Sigmoid colon (tissue), 4 donors: ENCODE measurements around the gene WDHD1.

Experiments
- CTCF ChIP-seq, 4 experiments: fragments of 450-650 bp in 3 of 4; fragments of 200-600 bp in 1 of 4; IDR thresholded peaks; one replicate each; pipeline ENCODE4 v1.5.1; 2016 to 2019; ENCODE audit warnings: antibody characterized with exemption in 4 of 4, mild to moderate bottlenecking in 3 of 4, moderate library complexity in 2 of 4
- EP300 ChIP-seq, 4 donors: sonication (generic); formaldehyde crosslinking; IDR thresholded peaks; one replicate each; pipeline ENCODE4 v1.6.1; 2017; ENCODE audit warnings: antibody characterized with exemption in 4 of 4
- POLR2A ChIP-seq, 2 donors: fragments of 450-650 bp; IDR thresholded peaks; one replicate each; pipeline ENCODE4 v1.6.1; 2016; ENCODE audit warnings: antibody characterized with exemption in 2 of 2, mild to moderate bottlenecking in 2 of 2, moderate library complexity in 2 of 2

GRCh38 chr14:54944737-54945391 is 82.0 kb downstream of the WDHD1 start:
- TF ChIP-seq POLR2A (IDR thresholded peaks at IDR 0.05), result no peak
- no peak for TF ChIP-seq CTCF (IDR thresholded peaks at IDR 0.05)
- no peak for TF ChIP-seq EP300 (IDR thresholded peaks at IDR 0.05)
